HL-60 (cell line): ENCODE measurements around the gene UFC1.

Experiments
- CTCF ChIP-seq: IDR thresholded peaks from one replicate; pipeline ENCODE4 v1.5.1; 2011; ENCODE audit warnings: low read length, control low read depth, inconsistent platforms; ENCODE audit not compliant: insufficient read depth
- GABPA ChIP-seq: IDR thresholded peaks from 2 replicates; pipeline ENCODE4 v1.6.1; 2012; ENCODE audit warnings: low read depth
- POLR2AphosphoS5 ChIP-seq: IDR thresholded peaks from 2 replicates; pipeline ENCODE4 v1.6.1; 2012; ENCODE audit warnings: low read depth
- SPI1 ChIP-seq: IDR thresholded peaks from 2 replicates; pipeline ENCODE4 v1.6.1; 2012; ENCODE audit warnings: low read depth, mild to moderate bottlenecking, borderline replicate concordance
- TF ChIP-seq, protein P1 (sequence below): IDR thresholded peaks from 2 replicates; pipeline ENCODE4 v1.6.1; 2012; ENCODE audit warnings: low read depth; ENCODE audit not compliant: insufficient replicate concordance

DNA sequence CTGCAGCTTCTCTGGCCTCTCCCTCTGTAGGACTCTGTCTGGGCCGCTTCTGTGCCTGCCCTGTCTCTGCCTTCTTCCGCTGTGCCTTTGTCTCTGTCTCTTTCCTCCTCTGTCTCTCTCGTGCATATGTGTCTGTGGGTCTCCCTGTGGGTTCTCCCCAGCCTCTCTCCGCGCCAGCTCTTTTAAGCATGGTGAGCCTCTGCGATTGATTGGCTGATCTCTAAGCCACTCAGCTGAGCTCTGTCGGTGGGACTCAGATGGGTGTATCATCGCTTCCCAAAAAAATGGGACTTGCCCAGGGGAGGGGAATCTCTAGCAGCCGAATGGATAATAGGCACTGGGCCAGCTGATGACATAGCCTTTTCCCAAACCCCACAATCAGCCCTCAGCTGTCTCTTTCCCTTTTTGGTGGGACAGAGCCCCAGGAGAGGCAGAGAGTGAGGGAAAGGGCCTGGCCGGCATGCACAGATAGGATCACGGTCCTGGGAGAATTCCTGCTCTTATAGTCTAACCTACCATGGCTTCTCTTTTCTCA, 45.2 kb downstream of the UFC1 start, which contains the start of gene ADAMTS4:
- TF ChIP-seq POLR2AphosphoS5 (no peak), CTCF (no peak), SPI1 (no peak), GABPA (no peak)
- TF ChIP-seq, protein P1, sequence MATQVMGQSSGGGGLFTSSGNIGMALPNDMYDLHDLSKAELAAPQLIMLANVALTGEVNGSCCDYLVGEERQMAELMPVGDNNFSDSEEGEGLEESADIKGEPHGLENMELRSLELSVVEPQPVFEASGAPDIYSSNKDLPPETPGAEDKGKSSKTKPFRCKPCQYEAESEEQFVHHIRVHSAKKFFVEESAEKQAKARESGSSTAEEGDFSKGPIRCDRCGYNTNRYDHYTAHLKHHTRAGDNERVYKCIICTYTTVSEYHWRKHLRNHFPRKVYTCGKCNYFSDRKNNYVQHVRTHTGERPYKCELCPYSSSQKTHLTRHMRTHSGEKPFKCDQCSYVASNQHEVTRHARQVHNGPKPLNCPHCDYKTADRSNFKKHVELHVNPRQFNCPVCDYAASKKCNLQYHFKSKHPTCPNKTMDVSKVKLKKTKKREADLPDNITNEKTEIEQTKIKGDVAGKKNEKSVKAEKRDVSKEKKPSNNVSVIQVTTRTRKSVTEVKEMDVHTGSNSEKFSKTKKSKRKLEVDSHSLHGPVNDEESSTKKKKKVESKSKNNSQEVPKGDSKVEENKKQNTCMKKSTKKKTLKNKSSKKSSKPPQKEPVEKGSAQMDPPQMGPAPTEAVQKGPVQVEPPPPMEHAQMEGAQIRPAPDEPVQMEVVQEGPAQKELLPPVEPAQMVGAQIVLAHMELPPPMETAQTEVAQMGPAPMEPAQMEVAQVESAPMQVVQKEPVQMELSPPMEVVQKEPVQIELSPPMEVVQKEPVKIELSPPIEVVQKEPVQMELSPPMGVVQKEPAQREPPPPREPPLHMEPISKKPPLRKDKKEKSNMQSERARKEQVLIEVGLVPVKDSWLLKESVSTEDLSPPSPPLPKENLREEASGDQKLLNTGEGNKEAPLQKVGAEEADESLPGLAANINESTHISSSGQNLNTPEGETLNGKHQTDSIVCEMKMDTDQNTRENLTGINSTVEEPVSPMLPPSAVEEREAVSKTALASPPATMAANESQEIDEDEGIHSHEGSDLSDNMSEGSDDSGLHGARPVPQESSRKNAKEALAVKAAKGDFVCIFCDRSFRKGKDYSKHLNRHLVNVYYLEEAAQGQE = no peak
